Measurements from ENCODE around the gene ACTN1.

The ACTN1 gene

DNA sequence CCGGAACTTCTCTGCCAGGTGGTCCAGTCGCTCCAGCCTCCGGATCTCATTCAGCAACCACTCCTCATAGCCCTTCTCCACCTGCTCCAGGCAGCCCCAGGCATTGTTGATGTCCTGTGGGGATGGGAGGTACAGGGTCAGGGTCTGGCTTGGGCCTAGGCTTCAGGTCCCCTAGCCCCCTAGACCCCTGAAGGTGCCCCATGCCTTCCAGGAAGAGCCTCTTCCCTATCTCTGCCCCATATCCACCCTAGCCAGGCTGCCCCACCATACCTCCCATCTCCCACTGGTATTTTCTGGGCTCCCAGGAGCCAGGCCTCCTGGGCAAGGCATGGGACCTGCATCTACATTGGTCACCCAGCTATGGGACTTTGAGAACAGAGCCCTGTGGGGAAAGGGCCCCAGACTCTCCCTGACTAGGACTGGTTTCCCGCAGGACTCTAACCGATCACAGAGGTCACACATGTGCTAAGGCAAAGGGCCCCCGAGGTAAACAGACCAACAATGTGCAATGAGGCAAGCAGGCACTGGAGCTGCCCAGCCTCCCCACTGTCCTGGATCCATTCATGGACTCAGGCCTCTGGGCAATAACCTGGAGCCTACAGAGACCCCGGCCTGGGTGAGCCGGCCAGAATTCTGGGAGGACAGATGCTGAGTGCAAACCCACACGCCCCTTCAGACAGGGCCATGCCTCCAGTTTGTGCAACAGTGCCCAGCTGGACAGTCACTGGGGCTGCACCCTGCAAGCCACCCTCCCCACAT is 88.8 kb downstream of the ACTN1 start:
- TF ChIP-seq ZFX (IDR thresholded peaks at IDR 0.05; ENCODE audit: borderline replicate concordance) (no peak), CTCF (IDR thresholded peaks at IDR 0.05) (no peak)

DNA sequence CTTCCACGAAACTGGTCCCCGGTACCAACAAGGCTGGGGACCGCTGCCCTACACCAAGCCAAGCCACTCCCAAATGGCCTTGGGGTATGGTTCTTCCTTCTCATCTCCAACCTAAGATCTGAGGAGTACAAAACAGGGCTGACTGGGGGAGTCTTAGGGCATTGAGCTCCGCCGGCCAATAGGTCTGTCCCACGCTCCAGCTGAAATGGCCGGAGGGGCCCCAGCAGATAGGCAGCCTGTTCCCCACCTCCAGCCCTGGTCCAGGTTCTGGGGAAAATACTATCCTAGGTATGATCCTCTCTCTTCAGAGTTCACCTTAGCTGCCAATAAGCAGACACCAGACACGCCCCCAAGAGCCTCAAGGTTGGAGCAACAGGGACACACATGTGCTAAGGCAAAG is 90.2 kb downstream of the ACTN1 start:
- no peak overlapping the region for H3K27ac ChIP-seq
- TF ChIP-seq ZFX (IDR thresholded peaks at IDR 0.05; ENCODE audit: borderline replicate concordance), result no peak
- TF ChIP-seq CTCF (IDR thresholded peaks at IDR 0.05), result no peak

More for the DNA sequence above, 88.8 kb downstream of the ACTN1 start:
- H3K27ac ChIP-seq, result no peak overlapping the region

DNA sequence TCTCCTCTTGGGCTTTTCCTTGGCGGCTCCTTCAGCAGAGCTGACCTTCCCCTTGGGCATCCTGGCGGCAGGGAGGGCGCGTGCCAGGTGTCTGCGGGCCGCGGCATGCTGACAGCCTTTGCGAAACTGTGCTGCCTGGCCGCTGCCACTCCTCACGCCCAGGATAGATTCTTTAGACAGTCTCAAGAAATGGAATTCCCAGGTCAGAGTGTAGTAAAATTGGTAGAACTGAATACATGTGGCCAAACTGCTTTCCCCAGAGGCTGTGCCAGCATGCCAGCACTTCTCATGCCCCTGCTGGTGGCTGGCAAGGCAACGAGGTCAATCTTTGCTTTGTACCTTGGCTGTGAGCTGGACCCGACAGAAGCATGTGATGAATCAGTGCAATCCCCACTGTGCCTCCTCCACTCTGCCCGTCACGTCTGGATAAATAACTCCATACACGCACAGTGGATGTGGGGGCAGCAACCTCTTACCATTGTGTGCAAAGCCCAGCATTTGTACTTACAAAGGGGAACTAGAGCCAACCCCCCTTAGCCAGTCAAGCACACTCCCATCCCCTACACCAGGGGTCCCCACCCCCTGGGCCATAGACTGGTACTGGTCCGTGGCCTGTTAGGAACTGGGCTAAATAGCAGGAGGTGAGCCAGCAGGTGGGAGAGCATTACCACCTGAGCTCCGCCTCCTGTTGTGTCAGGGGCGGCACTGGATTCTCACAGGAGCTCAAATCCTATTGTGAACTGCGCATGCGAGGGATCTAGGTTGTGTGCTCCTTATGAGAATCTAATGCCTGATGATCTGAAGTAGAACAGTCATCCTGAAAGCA is 90.9 kb downstream of the ACTN1 start:
- no peak overlapping the region for H3K27ac ChIP-seq
- TF ChIP-seq ZFX (IDR thresholded peaks at IDR 0.05; ENCODE audit: borderline replicate concordance) (no peak), CTCF (IDR thresholded peaks at IDR 0.05) (no peak)

GRCh38 chr14:68886109-68886434 is 93.0 kb downstream of the ACTN1 start:
- TF ChIP-seq ZFX (IDR thresholded peaks at IDR 0.05; ENCODE audit: borderline replicate concordance) (no peak), CTCF (IDR thresholded peaks at IDR 0.05) (no peak)
- H3K27ac ChIP-seq, result no peak overlapping the region

- H3K27ac ChIP-seq, result no peak overlapping the region
- TF ChIP-seq ZFX (IDR thresholded peaks at IDR 0.05; ENCODE audit: borderline replicate concordance) (no peak), CTCF (IDR thresholded peaks at IDR 0.05) (no peak)
Observed at GRCh38 chr14:68885226-68886108, 93.6 kb downstream of the ACTN1 start.

GRCh38 chr14:68884031-68885030 is 94.8 kb downstream of the ACTN1 start:
- H3K27ac ChIP-seq, result no peak overlapping the region

More at GRCh38 chr14:68884031-68885030, 94.8 kb downstream of the ACTN1 start:
- no peak for TF ChIP-seq CTCF (IDR thresholded peaks at IDR 0.05)
- no peak for TF ChIP-seq ZFX (IDR thresholded peaks at IDR 0.05; ENCODE audit: borderline replicate concordance)

Data from 22Rv1 (cell line).